AG09309 (cell line): ENCODE data around the gene ARHGEF3.

Experiments
- DNase-seq: peaks from one replicate; pipeline ENCODE4 v3.0.0-alpha.2; 2010; ENCODE audit warnings: low read depth
- H3K4me3 ChIP-seq: 2 replicates; pipeline ENCODE4 v1.5.1; 2011; ENCODE audit warnings: mild to moderate bottlenecking, low read depth, low read length, moderate library complexity; ENCODE audit not compliant: control insufficient read depth
- CTCF ChIP-seq: IDR thresholded peaks from 2 replicates; pipeline ENCODE4 v1.5.1; 2011; ENCODE audit warnings: mild to moderate bottlenecking, low read depth, low read length, inconsistent platforms; ENCODE audit not compliant: insufficient read depth, control insufficient read depth; ENCODE audit errors: missing control alignments

Gene ARHGEF3

GRCh38 chr3:56830884-56831283 lies 29.1 kb upstream of the ARHGEF3 start:
- no peak for DNase-seq
- H3K4me3 ChIP-seq, result no peak overlapping the region
- no peak for TF ChIP-seq CTCF

GRCh38 chr3:56829533-56829932 lies 27.8 kb upstream of the ARHGEF3 start:
- no peak overlapping the region for H3K4me3 ChIP-seq
- DNase-seq, result no peak
- TF ChIP-seq CTCF, result no peak

- no peak overlapping the region for H3K4me3 ChIP-seq
- DNase-seq, result no peak
- no peak for TF ChIP-seq CTCF
These were observed 25.3 kb upstream of the ARHGEF3 start for GRCh38 chr3:56826831-56827722.

- no peak for TF ChIP-seq CTCF
- DNase-seq, result no peak
- no peak overlapping the region for H3K4me3 ChIP-seq
These were observed 24.1 kb upstream of the ARHGEF3 start for GRCh38 chr3:56825567-56826438.

- DNase-seq, result no peak
- no peak for TF ChIP-seq CTCF
- H3K4me3 ChIP-seq, result no peak overlapping the region
These were observed 22.4 kb upstream of the ARHGEF3 start for GRCh38 chr3:56823984-56824703.

- TF ChIP-seq CTCF, result no peak
- no peak overlapping the region for H3K4me3 ChIP-seq
- DNase-seq, result no peak
These were observed 21.7 kb upstream of the ARHGEF3 start for GRCh38 chr3:56823421-56823926.
